ENCODE results near the gene PPM1M. TPM values are rescaled to one million over a fixed set of nuclear protein-coding genes. Genes with fewer than 3 reads are reported as not detected.

Gene PPM1M
- total RNA-seq, 1 donor: 28.2 TPM

DNA sequence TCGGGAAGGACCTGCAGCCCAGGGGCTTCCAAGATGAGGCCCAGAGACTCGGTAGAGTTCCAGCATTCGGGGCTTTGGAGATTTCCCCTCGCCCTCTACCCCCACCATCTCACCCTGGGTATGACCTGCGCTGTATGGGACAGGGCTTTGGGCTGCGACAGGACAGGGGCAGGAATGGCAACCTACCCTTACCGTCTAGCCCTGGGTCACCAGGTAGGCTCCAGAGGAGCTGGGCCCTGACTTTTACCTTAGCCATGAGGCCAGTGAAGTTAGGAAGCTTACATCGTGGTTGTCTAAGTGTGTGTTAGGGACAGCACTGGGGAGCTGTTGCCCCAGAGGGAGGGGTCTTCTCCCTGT lies 683 bp downstream of the PPM1M start:
- DNase-seq (ENCODE audit: insufficient read length, low spot score, missing footprints): peak; percentile 90
- no peak overlapping the region for H3K27ac ChIP-seq (ENCODE audit: low read depth, low read length)
- H3K4me1 ChIP-seq (ENCODE audit: insufficient read depth, low read length): peaks cover 9% of the 10 kb centered on the region
- H3K4me3 ChIP-seq (ENCODE audit: insufficient read depth, low read length): peak overlapping the region; percentile 76
- TF ChIP-seq, protein P1, sequence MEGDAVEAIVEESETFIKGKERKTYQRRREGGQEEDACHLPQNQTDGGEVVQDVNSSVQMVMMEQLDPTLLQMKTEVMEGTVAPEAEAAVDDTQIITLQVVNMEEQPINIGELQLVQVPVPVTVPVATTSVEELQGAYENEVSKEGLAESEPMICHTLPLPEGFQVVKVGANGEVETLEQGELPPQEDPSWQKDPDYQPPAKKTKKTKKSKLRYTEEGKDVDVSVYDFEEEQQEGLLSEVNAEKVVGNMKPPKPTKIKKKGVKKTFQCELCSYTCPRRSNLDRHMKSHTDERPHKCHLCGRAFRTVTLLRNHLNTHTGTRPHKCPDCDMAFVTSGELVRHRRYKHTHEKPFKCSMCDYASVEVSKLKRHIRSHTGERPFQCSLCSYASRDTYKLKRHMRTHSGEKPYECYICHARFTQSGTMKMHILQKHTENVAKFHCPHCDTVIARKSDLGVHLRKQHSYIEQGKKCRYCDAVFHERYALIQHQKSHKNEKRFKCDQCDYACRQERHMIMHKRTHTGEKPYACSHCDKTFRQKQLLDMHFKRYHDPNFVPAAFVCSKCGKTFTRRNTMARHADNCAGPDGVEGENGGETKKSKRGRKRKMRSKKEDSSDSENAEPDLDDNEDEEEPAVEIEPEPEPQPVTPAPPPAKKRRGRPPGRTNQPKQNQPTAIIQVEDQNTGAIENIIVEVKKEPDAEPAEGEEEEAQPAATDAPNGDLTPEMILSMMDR (IDR thresholded peaks at IDR 0.05; ENCODE audit: extremely low read depth, low read depth, low read length): no peak
- peak overlapping the region; percentile 84 for H3K4me2 ChIP-seq (ENCODE audit: insufficient read depth, low read length)
- H3K27me3 ChIP-seq (ENCODE audit: insufficient read depth, low read length): no peaks in the 10 kb centered on the region
- peak overlapping the region; percentile 67 for H2AFZ ChIP-seq (ENCODE audit: low read length)
- peaks cover 12% of the 10 kb centered on the region for H4K20me1 ChIP-seq (ENCODE audit: insufficient read depth, low read length)
- H3K36me3 ChIP-seq (ENCODE audit: insufficient read depth, low read length): peaks cover 4% of the 10 kb centered on the region
- H3K9me3 ChIP-seq (ENCODE audit: low read depth, low read length): no peaks in the 10 kb centered on the region
- no peaks in the 10 kb centered on the region for H3K79me2 ChIP-seq (ENCODE audit: insufficient read depth, low read length)

DNA sequence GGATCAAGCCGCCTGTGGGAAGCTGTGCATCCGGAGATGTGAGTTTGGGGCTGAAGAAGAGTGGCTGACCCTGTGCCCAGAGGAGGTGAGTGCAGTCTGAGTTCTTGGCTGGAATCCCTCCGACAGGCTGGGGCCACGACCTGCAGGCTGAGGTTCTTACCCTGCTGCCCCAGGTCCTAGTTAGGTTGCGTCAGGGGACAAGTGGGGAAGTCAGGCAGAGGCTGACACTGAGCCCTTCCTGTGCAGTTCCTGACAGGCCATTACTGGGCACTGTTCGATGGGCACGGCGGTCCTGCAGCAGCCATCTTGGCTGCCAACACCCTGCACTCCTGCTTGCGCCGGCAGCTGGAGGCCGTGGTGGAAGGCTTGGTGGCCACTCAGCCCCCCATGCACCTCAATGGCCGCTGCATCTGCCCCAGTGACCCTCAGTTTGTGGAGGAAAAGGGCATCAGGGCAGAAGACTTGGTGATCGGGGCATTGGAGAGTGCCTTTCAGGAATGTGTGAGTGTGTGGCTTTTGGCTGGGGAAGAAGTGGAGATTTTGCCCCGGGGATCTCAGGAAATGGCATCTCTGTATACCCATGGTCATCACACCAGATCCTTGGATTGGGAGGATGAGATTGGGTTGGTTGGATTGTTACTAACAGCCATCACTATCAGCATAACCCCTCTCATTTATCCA lies 1.3 kb downstream of the PPM1M start:
- peak; percentile 83 for DNase-seq (ENCODE audit: insufficient read length, low spot score, missing footprints)
- H2AFZ ChIP-seq (ENCODE audit: low read length): no peak overlapping the region
- no peaks in the 10 kb centered on the region for H3K9me3 ChIP-seq (ENCODE audit: low read depth, low read length)
- H3K4me3 ChIP-seq (ENCODE audit: insufficient read depth, low read length): peak overlapping the region; percentile 76
- peak overlapping the region; percentile 84 for H3K4me2 ChIP-seq (ENCODE audit: insufficient read depth, low read length)
- H3K4me1 ChIP-seq (ENCODE audit: insufficient read depth, low read length): peaks cover 9% of the 10 kb centered on the region
- H3K36me3 ChIP-seq (ENCODE audit: insufficient read depth, low read length): peaks cover 4% of the 10 kb centered on the region
- no peaks in the 10 kb centered on the region for H3K79me2 ChIP-seq (ENCODE audit: insufficient read depth, low read length)
- no peaks in the 10 kb centered on the region for H3K27me3 ChIP-seq (ENCODE audit: insufficient read depth, low read length)
- H3K27ac ChIP-seq (ENCODE audit: low read depth, low read length): no peak overlapping the region
- TF ChIP-seq, protein P1 (IDR thresholded peaks at IDR 0.05; ENCODE audit: extremely low read depth, low read depth, low read length): no peak
- peaks cover 12% of the 10 kb centered on the region for H4K20me1 ChIP-seq (ENCODE audit: insufficient read depth, low read length)

- TF ChIP-seq, protein P1 (IDR thresholded peaks at IDR 0.05; ENCODE audit: extremely low read depth, low read depth, low read length): no peak
- Histone ChIP-seq H3K27me3 (ENCODE audit: insufficient read depth, low read length) (no peaks in the 10 kb centered on the region), H3K79me2 (ENCODE audit: insufficient read depth, low read length) (no peaks in the 10 kb centered on the region), H3K4me3 (ENCODE audit: insufficient read depth, low read length) (no peak overlapping the region), H3K4me1 (ENCODE audit: insufficient read depth, low read length) (peaks cover 9% of the 10 kb centered on the region), H3K36me3 (ENCODE audit: insufficient read depth, low read length) (peaks cover 4% of the 10 kb centered on the region), H3K27ac (ENCODE audit: low read depth, low read length) (no peak overlapping the region), H4K20me1 (ENCODE audit: insufficient read depth, low read length) (peaks cover 12% of the 10 kb centered on the region), H3K9me3 (ENCODE audit: low read depth, low read length) (no peaks in the 10 kb centered on the region), H3K4me2 (ENCODE audit: insufficient read depth, low read length) (no peak overlapping the region), H2AFZ (ENCODE audit: low read length) (no peak overlapping the region)
- peak; percentile 82 for DNase-seq (ENCODE audit: insufficient read length, low spot score, missing footprints)
Measured at GRCh38 chr3:52247409-52248164, 2.0 kb downstream of the PPM1M start.

- Histone ChIP-seq H4K20me1 (ENCODE audit: insufficient read depth, low read length) (peaks cover 12% of the 10 kb centered on the region), H3K27me3 (ENCODE audit: insufficient read depth, low read length) (no peaks in the 10 kb centered on the region), H2AFZ (ENCODE audit: low read length) (no peak overlapping the region), H3K9me3 (ENCODE audit: low read depth, low read length) (no peaks in the 10 kb centered on the region), H3K79me2 (ENCODE audit: insufficient read depth, low read length) (no peaks in the 10 kb centered on the region), H3K4me2 (ENCODE audit: insufficient read depth, low read length) (no peak overlapping the region), H3K4me3 (ENCODE audit: insufficient read depth, low read length) (no peak overlapping the region), H3K4me1 (ENCODE audit: insufficient read depth, low read length) (peaks cover 11% of the 10 kb centered on the region), H3K36me3 (ENCODE audit: insufficient read depth, low read length) (peaks cover 6% of the 10 kb centered on the region), H3K27ac (ENCODE audit: low read depth, low read length) (no peak overlapping the region)
- DNase-seq (ENCODE audit: insufficient read length, low spot score, missing footprints): peak; percentile 18
- TF ChIP-seq, protein P1 (IDR thresholded peaks at IDR 0.05; ENCODE audit: extremely low read depth, low read depth, low read length): no peak
Measured at GRCh38 chr3:52248165-52248541, 2.6 kb downstream of the PPM1M start.

All from osteoblast (primary cell).